HepG2 (cell line): Measurements from ENCODE around the gene PFN1. TPM values are rescaled to one million over a fixed set of nuclear protein-coding genes. Genes with fewer than 3 reads are reported as not detected.

Source experiments
- BHLHE40 ChIP-seq: IDR thresholded peaks from 2 replicates; pipeline ENCODE4 v1.6.1; 2011; ENCODE audit warnings: low read length, improper control_type of control experiment
- CC2D1A ChIP-seq: sonication (generic); formaldehyde crosslinking; IDR thresholded peaks from 2 replicates; pipeline ENCODE4 v1.8.1; 2023; ENCODE audit warnings: mild to moderate bottlenecking, missing genetic modification reagents
- GATAD2A ChIP-seq: IDR thresholded peaks from 2 replicates; pipeline ENCODE4 v1.6.1; 2016
- NONO ChIP-seq, 2 experiments: fragments of 450-650 bp in 1 of 2; sonication (generic) in 1 of 2; formaldehyde crosslinking in 1 of 2; IDR thresholded peaks in 1 of 2; conservative IDR thresholded peaks in 1 of 2; 2 replicates each; pipeline versions ENCODE4 v1.6.1 to v1.8.0; 2017 to 2022; ENCODE audit warnings: mild to moderate bottlenecking in 1 of 2, missing genetic modification reagents in 1 of 2, moderate library complexity in 1 of 2
- RBM39 ChIP-seq: fragments of 200-400 bp; formaldehyde crosslinking; IDR thresholded peaks from one replicate; pipeline ENCODE4 v1.6.1; 2018; ENCODE audit warnings: antibody characterized with exemption, mild to moderate bottlenecking, low read depth, low read length; ENCODE audit not compliant: poor library complexity, severe bottlenecking
- SRSF4 ChIP-seq: fragments of 200-400 bp; formaldehyde crosslinking; IDR thresholded peaks from one replicate; pipeline ENCODE4 v1.6.1; 2018; ENCODE audit warnings: mild to moderate bottlenecking, low read depth, low read length, moderate library complexity; ENCODE audit not compliant: poor library complexity, severe bottlenecking
- ZBTB42 ChIP-seq: sonication (generic); formaldehyde crosslinking; IDR thresholded peaks from 2 replicates; pipeline ENCODE4 v1.5.0; 2020; ENCODE audit warnings: mild to moderate bottlenecking, missing genetic modification reagents
- ZFX ChIP-seq: sonication (generic); formaldehyde crosslinking; IDR thresholded peaks from 2 replicates; pipeline ENCODE4 v1.4.0; 2020; ENCODE audit warnings: mild to moderate bottlenecking, low read depth, missing genetic modification reagents, moderate library complexity
- ZGPAT ChIP-seq: IDR thresholded peaks from 2 replicates; pipeline ENCODE4 v1.6.1; 2016; ENCODE audit warnings: mild to moderate bottlenecking
- ZNF331 ChIP-seq: sonication (generic); formaldehyde crosslinking; IDR thresholded peaks from 2 replicates; pipeline ENCODE4 v1.4.0; 2020; ENCODE audit warnings: missing genetic modification reagents
- ZNF333 ChIP-seq: sonication (generic); formaldehyde crosslinking; IDR thresholded peaks from 2 replicates; pipeline ENCODE4 v1.4.0; 2020; ENCODE audit warnings: mild to moderate bottlenecking, missing genetic modification reagents, borderline replicate concordance
- ZNF407 ChIP-seq: sonication (generic); formaldehyde crosslinking; IDR thresholded peaks from one replicate; pipeline ENCODE4 v1.5.1; 2020; ENCODE audit warnings: mild to moderate bottlenecking, missing genetic modification reagents; ENCODE audit errors: not compliant biosample characterization
- ZNF549 ChIP-seq: sonication (generic); formaldehyde crosslinking; IDR thresholded peaks from 2 replicates; pipeline ENCODE4 v1.5.0; 2020; ENCODE audit warnings: missing genetic modification reagents
- ZNF605 ChIP-seq: sonication (generic); formaldehyde crosslinking; IDR thresholded peaks from 2 replicates; pipeline ENCODE4 v1.8.0; 2022; ENCODE audit warnings: mild to moderate bottlenecking, missing genetic modification reagents
- ZNF616 ChIP-seq: sonication (generic); formaldehyde crosslinking; IDR thresholded peaks from 2 replicates; pipeline ENCODE4 v1.5.0; 2020; ENCODE audit warnings: low read depth, mild to moderate bottlenecking, missing genetic modification reagents
- ZNF709 ChIP-seq: sonication (generic); formaldehyde crosslinking; IDR thresholded peaks from 2 replicates; pipeline ENCODE4 v1.5.0; 2020; ENCODE audit warnings: mild to moderate bottlenecking, missing genetic modification reagents
- ZNF740 ChIP-seq: sonication (generic); formaldehyde crosslinking; IDR thresholded peaks from 2 replicates; pipeline ENCODE4 v1.4.0; 2020; ENCODE audit warnings: missing genetic modification reagents
- ZNF768 ChIP-seq: sonication (generic); formaldehyde crosslinking; IDR thresholded peaks from 2 replicates; pipeline ENCODE4 v1.4.0; 2020; ENCODE audit warnings: missing genetic modification reagents
- ZNF772 ChIP-seq: sonication (generic); formaldehyde crosslinking; IDR thresholded peaks from 2 replicates; pipeline ENCODE4 v1.5.0; 2020; ENCODE audit warnings: mild to moderate bottlenecking, missing genetic modification reagents
- ZSCAN30 ChIP-seq: sonication (generic); formaldehyde crosslinking; IDR thresholded peaks from 2 replicates; pipeline ENCODE4 v1.5.0; 2020; ENCODE audit warnings: mild to moderate bottlenecking, missing genetic modification reagents
- polyA plus RNA-seq, 8 experiments: library from polyadenylated mRNA; depleted of rRNA in 3 of 8; stranded (reverse) in 7 of 8; unstranded in 1 of 8; fragments of >200 nt; fragmentation: Illumina TruSeq in 4 of 8; extraction: Trizol in 4 of 8; gene quantifications; 2 replicates each; pipeline versions ENCODE4 v1.2.1 to v1.2.3, GENCODE V29; 2011 to 2016; ENCODE audit warnings: low read depth in 4 of 8, missing spikeins in 1 of 8, mixed read lengths in 1 of 8; ENCODE audit not compliant: insufficient read depth in 1 of 8
- total RNA-seq, 5 experiments: library from RNA; depleted of rRNA; stranded (reverse); fragments of >200 nt; fragmentation: Illumina TruSeq; extraction: Trizol; gene quantifications; 2 replicates each; pipeline ENCODE4 v1.2.3, GENCODE V29; 2016; ENCODE audit warnings: low read depth in 1 of 5

PFN1 gene
- total and polyA plus RNA-seq, 2 of the 13 experiments (the other 11 are each of a cell fraction or from before 2014, with no cell fraction given) = 494 to 613 TPM

GRCh38 chr17:4997302-4998026, 49.1 kb upstream of the PFN1 start, which contains the start of the genes INCA1 and KIF1C (continued):
- peak; percentile 54 for TF ChIP-seq ZNF407 (CRISPR knock-in tag)
- TF ChIP-seq RBM39 = no peak
- peak; percentile 2; the same call in 1 of the 2 replicates for TF ChIP-seq BHLHE40
- TF ChIP-seq ZNF740 = peak; percentile 30; the same call in 1 of the 2 replicates
- no peak for TF ChIP-seq ZNF549 (CRISPR knock-in tag)
- TF ChIP-seq ZSCAN30 (CRISPR knock-in tag) = no peak
- TF ChIP-seq ZNF772 (CRISPR knock-in tag) = peak; percentile 25; the same call in 1 of the 2 replicates
- no peak for TF ChIP-seq CC2D1A (CRISPR knock-in tag)
- TF ChIP-seq ZNF333 (CRISPR knock-in tag) = 0 out of 2 replicates have a peak, but pooled peaks have one; percentile 77
- 0 out of 2 replicates have a peak, but pooled peaks have one; percentile 13 for TF ChIP-seq GATAD2A (CRISPR knock-in tag)
- TF ChIP-seq ZNF768 = peak; percentile 53; the same call in 1 of the 2 replicates
- TF ChIP-seq ZFX (CRISPR knock-in tag) = peak; percentile 83
- no peak for TF ChIP-seq ZBTB42
- TF ChIP-seq ZGPAT (CRISPR knock-in tag) = peak; percentile 56
- no peak for TF ChIP-seq ZNF331 (CRISPR knock-in tag)
- no peak for TF ChIP-seq ZNF616 (CRISPR knock-in tag)
- no peak for TF ChIP-seq SRSF4
- TF ChIP-seq ZNF709 (CRISPR knock-in tag) = peak; percentile 76
- TF ChIP-seq ZNF605 = peak; percentile 79; the same call in 1 of the 2 replicates
- TF ChIP-seq NONO (IDR thresholded peaks at IDR 0.05) = no peak
- TF ChIP-seq NONO (CRISPR knock-in tag; conservative IDR thresholded peaks at IDR 0.05) = no peak
